Left lobe of liver (tissue), 2 donors: ENCODE data around the gene RSBN1L. TPM values are rescaled to one million over a fixed set of nuclear protein-coding genes. Genes with fewer than 3 reads are reported as not detected.
A peak's percentile ranks its signal among the peaks of the same experiment; 100 is the strongest.
"Not testable (repeated sequence)": the region's sequence is repeated elsewhere in the genome, so short reads cannot be mapped to it uniquely, and the experiment has no call there.

Experiments
- ATAC-seq: fragments of 200-7000 bp; cut with Tn5 transposase; one replicate; pipeline ENCODE4 v1.9.1; 2020; ENCODE audit warnings: mild to moderate bottlenecking, moderate library complexity
- DNase-seq: peaks from one replicate; pipeline ENCODE4 v3.0.0-alpha.2; 2020; ENCODE audit warnings: low spot score
- total RNA-seq: library from RNA; stranded (reverse); gene quantifications from one replicate; pipeline ENCODE4 v1.2.1, GENCODE V29; 2021
- donor health status: DM: no; HTN: no; CAD: no; lungs with moderate emphysema.
- donor health status: DM: no; HTN: yes; CAD: no.

RSBN1L gene
- 7.4 TPM for total RNA-seq

GRCh38 chr7:77696057-77696642 lies at the start of gene RSBN1L:
RSBN1L (plus strand) TSS chr7:77696459; CDS start chr7:77696470, 11 bp downstream.
- peak; percentile 89 for ATAC-seq
- DNase-seq = peak; percentile 99

- DNase-seq = no peak
- ATAC-seq = no peak
Observed at GRCh38 chr7:77648742-77649338, 47.4 kb upstream of the RSBN1L start.

GRCh38 chr7:77649716-77650349 lies 46.4 kb upstream of the RSBN1L start:
- ATAC-seq (no peak), DNase-seq (no peak)

- ATAC-seq (peak; percentile 70), DNase-seq (no peak)
Observed at GRCh38 chr7:77651575-77652162, 44.6 kb upstream of the RSBN1L start.

- DNase-seq, ATAC-seq: not testable (repeated sequence)
Observed at GRCh38 chr7:77652826-77653225, 43.4 kb upstream of the RSBN1L start.

- ATAC-seq = peak; percentile 86
- no peak for DNase-seq
Observed at GRCh38 chr7:77653572-77653971, 42.7 kb upstream of the RSBN1L start.

- DNase-seq (no peak), ATAC-seq (no peak)
Observed at GRCh38 chr7:77655356-77655755, 40.9 kb upstream of the RSBN1L start.

- DNase-seq (no peak), ATAC-seq (no peak)
Observed at GRCh38 chr7:77655836-77656455, 40.3 kb upstream of the RSBN1L start.

- DNase-seq (no peak), ATAC-seq (peak; percentile 83)
Observed at GRCh38 chr7:77657427-77658224, 38.6 kb upstream of the RSBN1L start.

GRCh38 chr7:77658928-77659327 lies 37.3 kb upstream of the RSBN1L start:
- no peak for DNase-seq

GRCh38 chr7:77661816-77662215 lies 34.4 kb upstream of the RSBN1L start:
- no peak for ATAC-seq

More at GRCh38 chr7:77658928-77659327, 37.3 kb upstream of the RSBN1L start:
- ATAC-seq = no peak

GRCh38 chr7:77662869-77663268 lies 33.4 kb upstream of the RSBN1L start:
- DNase-seq = no peak
- ATAC-seq = no peak

More at GRCh38 chr7:77661816-77662215, 34.4 kb upstream of the RSBN1L start:
- DNase-seq = no peak

GRCh38 chr7:77664715-77665114 lies 31.5 kb upstream of the RSBN1L start:
- no peak for DNase-seq

GRCh38 chr7:77665161-77665560 lies 31.1 kb upstream of the RSBN1L start:
- ATAC-seq (no peak), DNase-seq (no peak)

More at GRCh38 chr7:77664715-77665114, 31.5 kb upstream of the RSBN1L start:
- peak; percentile 23 for ATAC-seq

GRCh38 chr7:77667459-77668086 lies 28.7 kb upstream of the RSBN1L start:
- DNase-seq (no peak), ATAC-seq (no peak)

- DNase-seq (no peak), ATAC-seq (peak; percentile 65)
Observed at GRCh38 chr7:77674878-77675277, 21.4 kb upstream of the RSBN1L start.

- ATAC-seq (no peak), DNase-seq (no peak)
Observed at GRCh38 chr7:77679608-77680007, 16.7 kb upstream of the RSBN1L start.

GRCh38 chr7:77680266-77680665 lies 16.0 kb upstream of the RSBN1L start:
- no peak for ATAC-seq
- no peak for DNase-seq

GRCh38 chr7:77684030-77684429 lies 12.2 kb upstream of the RSBN1L start:
- no peak for DNase-seq
- ATAC-seq = no peak

- no peak for DNase-seq
- peak; percentile 70 for ATAC-seq
Observed at GRCh38 chr7:77685233-77685632, 11.0 kb upstream of the RSBN1L start.
